Peyer's patch (tissue), 4 donors: Measurements from ENCODE around the gene ADCY9. TPM values are rescaled to one million over a fixed set of nuclear protein-coding genes. Genes with fewer than 3 reads are reported as not detected.

ENCODE experiments used
- DNase-seq, 3 donors: peaks; one replicate each; pipeline ENCODE4 v3.0.0-alpha.2; 2017 to 2019
- H3K27ac ChIP-seq, 4 donors: fragments of 200-600 bp; sonication (generic); one replicate each; pipeline ENCODE4 v1.5.1; 2016 to 2019
- H3K27me3 ChIP-seq, 2 donors: fragments of 200-600 bp; sonication (generic); one replicate each; pipeline ENCODE4 v1.5.1; 2019
- H3K36me3 ChIP-seq, 3 donors: fragments of 200-600 bp; sonication (generic); one replicate each; pipeline ENCODE4 v1.5.1; 2016 to 2019
- H3K4me1 ChIP-seq, 4 donors: fragments of 200-600 bp; sonication (generic); one replicate each; pipeline ENCODE4 v1.5.1; 2016 to 2019
- H3K4me3 ChIP-seq, 4 donors: fragments of 200-600 bp; sonication (generic); 1 replicate in 3 of 4; 2 replicates in 1 of 4; pipeline ENCODE4 v1.5.1; 2016 to 2019; ENCODE audit warnings: mild to moderate bottlenecking in 1 of 4
- H3K9me3 ChIP-seq, 4 donors: fragments of 200-600 bp; sonication (generic); one replicate each; pipeline ENCODE4 v1.5.1; 2016 to 2019; ENCODE audit warnings: mild to moderate bottlenecking in 1 of 4
- CTCF ChIP-seq, 6 experiments: fragments of 450-650 bp in 4 of 6; fragments of 200-600 bp in 2 of 6; sonication (generic) in 1 of 6; IDR thresholded peaks; one replicate each; pipeline ENCODE4 v1.5.1; 2017 to 2019; ENCODE audit warnings: antibody characterized with exemption in 6 of 6, mild to moderate bottlenecking in 3 of 6, moderate library complexity in 1 of 6
- POLR2A ChIP-seq, 2 donors: fragments of 450-650 bp; IDR thresholded peaks; one replicate each; pipeline ENCODE4 v1.5.1; 2017; ENCODE audit warnings: antibody characterized with exemption in 2 of 2, mild to moderate bottlenecking in 2 of 2, moderate library complexity in 2 of 2
- total RNA-seq, 4 donors: library from RNA; depleted of rRNA; stranded (reverse); fragments of >200 nt; gene quantifications; one replicate each; pipeline ENCODE4 v1.1.0, GENCODE V29; 2016

The ADCY9 gene
- total RNA-seq, 4 donors from 2014 or later, result 19.8 to 47.3 (median 44.0) TPM

- Histone ChIP-seq H3K27ac (peak overlapping the region in 2 of 4 donors; percentile 14 to 55), H3K27me3 (no peaks in the 10 kb centered on the region), H3K4me3 (no peak overlapping the region), H3K9me3 (no peaks in the 10 kb centered on the region), H3K4me1 (peaks cover 0 to 26% (median 0%) of the 10 kb centered on the region in 4 donors), H3K36me3 (no peaks in the 10 kb centered on the region)
- TF ChIP-seq CTCF (IDR thresholded peaks at IDR 0.05) (no peak), POLR2A (IDR thresholded peaks at IDR 0.05) (no peak)
- no peak for DNase-seq
These were observed 26.9 kb downstream of the ADCY9 start for GRCh38 chr16:4089251-4089810.

GRCh38 chr16:4087990-4088577, 28.2 kb downstream of the ADCY9 start:
- H3K4me3 ChIP-seq, result no peak overlapping the region
- H3K27ac ChIP-seq, result no peak overlapping the region
- TF ChIP-seq CTCF (IDR thresholded peaks at IDR 0.05), result no peak
- no peak for TF ChIP-seq POLR2A (IDR thresholded peaks at IDR 0.05)
- H3K9me3 ChIP-seq, result no peaks in the 10 kb centered on the region
- H3K36me3 ChIP-seq, result no peaks in the 10 kb centered on the region
- DNase-seq, result no peak
- peaks cover 0 to 16% (median 0%) of the 10 kb centered on the region in 4 donors for H3K4me1 ChIP-seq
- H3K27me3 ChIP-seq, result no peaks in the 10 kb centered on the region

- H3K4me3 ChIP-seq, result no peak overlapping the region
- H3K27me3 ChIP-seq, result no peaks in the 10 kb centered on the region
- no peak for DNase-seq
- no peak overlapping the region for H3K27ac ChIP-seq
- H3K36me3 ChIP-seq, result no peaks in the 10 kb centered on the region
- no peaks in the 10 kb centered on the region for H3K9me3 ChIP-seq
- peaks cover 0 to 16% (median 0%) of the 10 kb centered on the region in 4 donors for H3K4me1 ChIP-seq
- TF ChIP-seq POLR2A (IDR thresholded peaks at IDR 0.05), result no peak
- TF ChIP-seq CTCF (IDR thresholded peaks at IDR 0.05), result no peak
These were observed 28.9 kb downstream of the ADCY9 start for GRCh38 chr16:4087099-4087885.

- Histone ChIP-seq H3K9me3 (no peaks in the 10 kb centered on the region), H3K27ac (no peak overlapping the region), H3K27me3 (no peaks in the 10 kb centered on the region), H3K4me3 (no peak overlapping the region), H3K36me3 (no peaks in the 10 kb centered on the region), H3K4me1 (peaks cover 0 to 26% (median 0%) of the 10 kb centered on the region in 4 donors)
- DNase-seq, result no peak
- no peak for TF ChIP-seq POLR2A (IDR thresholded peaks at IDR 0.05)
- no peak for TF ChIP-seq CTCF (IDR thresholded peaks at IDR 0.05)
These were observed 30.1 kb downstream of the ADCY9 start for GRCh38 chr16:4086153-4086552.

- DNase-seq, result no peak
- no peaks in the 10 kb centered on the region for H3K36me3 ChIP-seq
- H3K27me3 ChIP-seq, result no peaks in the 10 kb centered on the region
- H3K4me1 ChIP-seq, result peaks cover 0 to 25% (median 0%) of the 10 kb centered on the region in 4 donors
- H3K27ac ChIP-seq, result no peak overlapping the region
- TF ChIP-seq POLR2A (IDR thresholded peaks at IDR 0.05) (no peak), CTCF (IDR thresholded peaks at IDR 0.05) (no peak)
- no peak overlapping the region for H3K4me3 ChIP-seq
- H3K9me3 ChIP-seq, result no peaks in the 10 kb centered on the region
These were observed 30.8 kb downstream of the ADCY9 start for GRCh38 chr16:4085405-4085970.
